HepG2 (cell line): ENCODE measurements around the gene CEBPB. TPM values are rescaled to one million over a fixed set of nuclear protein-coding genes. Genes with fewer than 3 reads are reported as not detected.

Source experiments
- ARNT ChIP-seq: fragments of 450-650 bp; IDR thresholded peaks from 2 replicates; pipeline ENCODE4 v1.6.1; 2017
- ATF6 ChIP-seq: sonication (generic); formaldehyde crosslinking; conservative IDR thresholded peaks from 2 replicates; pipeline ENCODE4 v1.4.0; 2020; ENCODE audit warnings: missing genetic modification reagents
- HIVEP1 ChIP-seq: sonication (generic); formaldehyde crosslinking; IDR thresholded peaks from 2 replicates; pipeline ENCODE4 v1.4.0; 2020; ENCODE audit warnings: mild to moderate bottlenecking, missing genetic modification reagents
- HNF1A ChIP-seq, 2 experiments: sonication (generic) in 1 of 2; formaldehyde crosslinking in 1 of 2; IDR thresholded peaks; 2 replicates each; pipeline versions ENCODE4 v1.4.0 to v1.6.1; 2016 to 2020; ENCODE audit warnings: borderline replicate concordance in 1 of 2, low read depth in 1 of 2, mild to moderate bottlenecking in 1 of 2, missing genetic modification reagents in 1 of 2
- MIER2 ChIP-seq: IDR thresholded peaks from 2 replicates; pipeline ENCODE4 v1.6.1; 2016; ENCODE audit warnings: missing biosample characterization, missing genetic modification reagents
- SALL2 ChIP-seq: sonication (generic); formaldehyde crosslinking; IDR thresholded peaks from 2 replicates; pipeline ENCODE4 v1.8.1; 2023; ENCODE audit warnings: mild to moderate bottlenecking, missing genetic modification reagents, inconsistent platforms
- SRSF9 ChIP-seq: fragments of 200-400 bp; formaldehyde crosslinking; IDR thresholded peaks from 2 replicates; pipeline ENCODE4 v1.6.1; 2018; ENCODE audit warnings: borderline replicate concordance, mild to moderate bottlenecking, low read depth, low read length; ENCODE audit not compliant: insufficient read depth, poor library complexity, severe bottlenecking
- TAF1 ChIP-seq: sonication (generic); formaldehyde crosslinking; IDR thresholded peaks from 2 replicates; pipeline ENCODE4 v1.4.0; 2020; ENCODE audit warnings: missing genetic modification reagents
- ZNF318 ChIP-seq: sonication (generic); formaldehyde crosslinking; IDR thresholded peaks from 2 replicates; pipeline ENCODE4 v1.4.0; 2020; ENCODE audit warnings: mild to moderate bottlenecking, missing genetic modification reagents
- ZNF713 ChIP-seq: sonication (generic); formaldehyde crosslinking; IDR thresholded peaks from 2 replicates; pipeline ENCODE4 v1.4.0; 2020; ENCODE audit warnings: mild to moderate bottlenecking, missing genetic modification reagents
- polyA plus RNA-seq, 8 experiments: library from polyadenylated mRNA; depleted of rRNA in 3 of 8; stranded (reverse) in 7 of 8; unstranded in 1 of 8; fragments of >200 nt; fragmentation: Illumina TruSeq in 4 of 8; extraction: Trizol in 4 of 8; gene quantifications; 2 replicates each; pipeline versions ENCODE4 v1.2.1 to v1.2.3, GENCODE V29; 2011 to 2016; ENCODE audit warnings: low read depth in 4 of 8, missing spikeins in 1 of 8, mixed read lengths in 1 of 8; ENCODE audit not compliant: insufficient read depth in 1 of 8
- total RNA-seq, 5 experiments: library from RNA; depleted of rRNA; stranded (reverse); fragments of >200 nt; fragmentation: Illumina TruSeq; extraction: Trizol; gene quantifications; 2 replicates each; pipeline ENCODE4 v1.2.3, GENCODE V29; 2016; ENCODE audit warnings: low read depth in 1 of 5
- TF ChIP-seq, protein P1 (sequence below): sonication (generic); formaldehyde crosslinking; IDR thresholded peaks from 2 replicates; pipeline ENCODE4 v1.4.0; 2020; ENCODE audit warnings: low read depth, mild to moderate bottlenecking, missing genetic modification reagents

CEBPB gene
- total and polyA plus RNA-seq, 2 of the 13 experiments (the other 11 are each of a cell fraction or from before 2014, with no cell fraction given): 18.5 to 28.2 TPM

GRCh38 chr20:50153500-50154377 is 36.9 kb upstream of the CEBPB start, which contains the start of gene PEDS1 (continued):
- no peak for TF ChIP-seq HNF1A (IDR thresholded peaks at IDR 0.05; ENCODE audit: low read depth)
- peak; percentile 79 for TF ChIP-seq HNF1A (CRISPR knock-in tag; IDR thresholded peaks at IDR 0.05; ENCODE audit: borderline replicate concordance)
- peak; percentile 90 for TF ChIP-seq HIVEP1 (CRISPR knock-in tag)
- TF ChIP-seq SRSF9: no peak
- no peak for TF ChIP-seq ARNT
- peak; percentile 55 for TF ChIP-seq MIER2 (CRISPR knock-in tag)
- peak; percentile 81 for TF ChIP-seq TAF1
- peak; percentile 69; the same call in 1 of the 2 replicates for TF ChIP-seq ZNF713 (CRISPR knock-in tag)
- peak; percentile 86 for TF ChIP-seq ATF6 (CRISPR knock-in tag)
- TF ChIP-seq SALL2 (CRISPR knock-in tag): peak; percentile 10; the same call in 1 of the 2 replicates
- peak; percentile 97 for TF ChIP-seq ZNF318 (CRISPR knock-in tag)
- TF ChIP-seq, protein P1, sequence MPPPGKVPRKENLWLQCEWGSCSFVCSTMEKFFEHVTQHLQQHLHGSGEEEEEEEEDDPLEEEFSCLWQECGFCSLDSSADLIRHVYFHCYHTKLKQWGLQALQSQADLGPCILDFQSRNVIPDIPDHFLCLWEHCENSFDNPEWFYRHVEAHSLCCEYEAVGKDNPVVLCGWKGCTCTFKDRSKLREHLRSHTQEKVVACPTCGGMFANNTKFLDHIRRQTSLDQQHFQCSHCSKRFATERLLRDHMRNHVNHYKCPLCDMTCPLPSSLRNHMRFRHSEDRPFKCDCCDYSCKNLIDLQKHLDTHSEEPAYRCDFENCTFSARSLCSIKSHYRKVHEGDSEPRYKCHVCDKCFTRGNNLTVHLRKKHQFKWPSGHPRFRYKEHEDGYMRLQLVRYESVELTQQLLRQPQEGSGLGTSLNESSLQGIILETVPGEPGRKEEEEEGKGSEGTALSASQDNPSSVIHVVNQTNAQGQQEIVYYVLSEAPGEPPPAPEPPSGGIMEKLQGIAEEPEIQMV (CRISPR knock-in tag): peak; percentile 80
